ENCODE measurements around the gene PDHX.

DNA sequence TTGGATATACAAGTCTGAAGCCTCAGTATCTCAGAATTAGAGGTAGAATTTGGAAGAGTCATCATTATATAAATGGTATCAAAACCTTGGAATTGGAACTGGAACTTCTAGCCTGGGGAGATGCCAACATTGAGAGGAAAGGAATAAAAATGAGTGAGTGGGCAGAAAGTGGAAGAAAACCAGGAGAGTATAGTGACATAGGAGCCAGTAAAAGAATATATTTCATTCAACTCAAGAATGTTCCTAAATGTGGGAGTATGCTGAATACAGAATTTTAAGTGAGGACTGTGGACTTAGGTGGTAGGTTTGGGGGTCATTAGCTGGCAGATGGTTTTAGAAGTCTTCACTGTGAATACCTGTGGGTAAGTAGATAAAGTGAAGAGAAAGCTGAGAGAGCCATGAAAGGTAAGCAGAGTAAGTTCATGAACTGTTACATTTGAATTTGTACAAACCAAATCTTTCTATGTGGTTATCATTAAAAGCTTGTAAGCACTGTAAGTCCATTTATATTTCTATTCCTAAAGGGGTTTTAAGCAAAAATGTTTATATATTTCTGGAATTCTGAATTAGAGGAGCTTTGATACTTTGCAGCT, 60.2 kb downstream of the PDHX start:
- TF ChIP-seq, protein P1, sequence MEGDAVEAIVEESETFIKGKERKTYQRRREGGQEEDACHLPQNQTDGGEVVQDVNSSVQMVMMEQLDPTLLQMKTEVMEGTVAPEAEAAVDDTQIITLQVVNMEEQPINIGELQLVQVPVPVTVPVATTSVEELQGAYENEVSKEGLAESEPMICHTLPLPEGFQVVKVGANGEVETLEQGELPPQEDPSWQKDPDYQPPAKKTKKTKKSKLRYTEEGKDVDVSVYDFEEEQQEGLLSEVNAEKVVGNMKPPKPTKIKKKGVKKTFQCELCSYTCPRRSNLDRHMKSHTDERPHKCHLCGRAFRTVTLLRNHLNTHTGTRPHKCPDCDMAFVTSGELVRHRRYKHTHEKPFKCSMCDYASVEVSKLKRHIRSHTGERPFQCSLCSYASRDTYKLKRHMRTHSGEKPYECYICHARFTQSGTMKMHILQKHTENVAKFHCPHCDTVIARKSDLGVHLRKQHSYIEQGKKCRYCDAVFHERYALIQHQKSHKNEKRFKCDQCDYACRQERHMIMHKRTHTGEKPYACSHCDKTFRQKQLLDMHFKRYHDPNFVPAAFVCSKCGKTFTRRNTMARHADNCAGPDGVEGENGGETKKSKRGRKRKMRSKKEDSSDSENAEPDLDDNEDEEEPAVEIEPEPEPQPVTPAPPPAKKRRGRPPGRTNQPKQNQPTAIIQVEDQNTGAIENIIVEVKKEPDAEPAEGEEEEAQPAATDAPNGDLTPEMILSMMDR (IDR thresholded peaks at IDR 0.05): no peak
- TF ChIP-seq EP300 (IDR thresholded peaks at IDR 0.05) (no peak), POLR2A (IDR thresholded peaks at IDR 0.05) (no peak)

Measured in ovary (tissue), 3 donors.